Brain microvascular endothelial cell (primary cell): ENCODE measurements around the gene AKR1D1.
"Not testable (repeated sequence)": the region's sequence is repeated elsewhere in the genome, so short reads cannot be mapped to it uniquely, and the experiment has no call there.

Experiments used
- DNase-seq: peaks from one replicate; pipeline ENCODE4 v3.0.0-alpha.2; 2020
- H3K27ac ChIP-seq: fragments of 250-450 bp; sonication (Bioruptor Pico); 2 replicates; pipeline ENCODE4 v1.5.1; 2020; ENCODE audit warnings: mild to moderate bottlenecking, moderate library complexity
- H3K27me3 ChIP-seq: fragments of 250-450 bp; sonication (Bioruptor Pico); replicated peaks from 2 replicates; pipeline ENCODE4 v1.5.1; 2020; ENCODE audit warnings: mild to moderate bottlenecking
- H3K36me3 ChIP-seq: fragments of 250-450 bp; sonication (Bioruptor Pico); replicated peaks from 2 replicates; pipeline ENCODE4 v1.5.1; 2020; ENCODE audit warnings: mild to moderate bottlenecking
- H3K4me3 ChIP-seq: 2 replicates; pipeline ENCODE4 v1.5.1; 2011; ENCODE audit warnings: low read depth, mild to moderate bottlenecking, control low read depth, low read length, moderate library complexity
- CTCF ChIP-seq: IDR thresholded peaks from 2 replicates; pipeline ENCODE4 v1.5.1; 2011; ENCODE audit warnings: low read depth, mild to moderate bottlenecking, moderate library complexity, low read length, control low read depth, inconsistent platforms; ENCODE audit errors: missing control alignments
- in situ Hi-C: cut with HindIII; loops from 2 replicates; pipeline ENCODE4 v1.10.0; 2017; ENCODE audit warnings: low sequenced_read_pairs, low pct_ligation_motif_present

Gene AKR1D1

DNA sequence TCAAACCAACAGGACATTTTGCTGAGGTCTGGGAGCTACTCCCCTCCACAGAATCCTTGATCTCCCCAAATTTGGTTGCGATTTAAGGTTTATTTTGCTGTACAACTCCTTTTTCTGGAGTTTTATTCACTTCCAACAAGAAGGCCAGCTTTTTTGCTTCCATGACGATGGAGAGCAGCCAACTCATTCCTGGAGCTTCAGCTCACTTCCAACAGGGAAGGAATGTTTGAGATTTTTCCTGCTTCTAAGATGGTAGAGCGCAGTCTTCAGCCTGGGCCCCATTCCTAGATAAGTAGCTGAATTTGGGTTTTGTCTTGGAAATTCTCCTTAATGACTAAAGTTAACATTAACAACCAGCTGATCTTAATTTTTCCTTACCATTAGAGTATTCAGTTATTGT is 43.5 kb upstream of the AKR1D1 start:
- Histone ChIP-seq H3K27ac (no peak overlapping the region), H3K27me3 (no peaks in the 10 kb centered on the region), H3K36me3 (no peaks in the 10 kb centered on the region), H3K4me3 (no peak overlapping the region)
- DNase-seq = no peak
- in situ Hi-C loops = no loop called here
- no peak for TF ChIP-seq CTCF

GRCh38 chr7:138033241-138033640 is 43.0 kb upstream of the AKR1D1 start:
- no peak for TF ChIP-seq CTCF
- no peaks in the 10 kb centered on the region for H3K27me3 ChIP-seq
- no peaks in the 10 kb centered on the region for H3K36me3 ChIP-seq
- no peak overlapping the region for H3K4me3 ChIP-seq
- in situ Hi-C loops = no loop called here
- H3K27ac ChIP-seq = no peak overlapping the region
- DNase-seq = no peak

DNA sequence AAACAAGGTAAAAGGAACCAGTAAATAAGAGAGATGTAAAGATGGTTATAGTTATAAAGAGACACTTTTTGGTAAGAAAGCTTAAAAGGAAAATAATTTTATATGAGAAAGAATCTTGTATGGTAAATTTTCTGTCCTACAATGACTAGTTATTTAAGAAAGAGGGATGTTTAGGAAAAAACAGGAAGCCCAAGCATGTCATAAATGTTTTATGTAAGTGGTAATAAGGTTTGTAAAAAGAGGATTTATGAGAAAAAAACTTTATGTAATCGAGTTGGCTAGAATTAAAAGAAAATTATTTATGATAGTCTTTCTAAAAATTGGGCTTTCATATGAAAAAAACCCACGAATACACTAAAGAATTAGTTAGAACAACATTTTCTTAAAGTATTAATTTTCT is 40.1 kb upstream of the AKR1D1 start:
- H3K27ac ChIP-seq = no peak overlapping the region
- no peaks in the 10 kb centered on the region for H3K27me3 ChIP-seq
- DNase-seq = no peak
- TF ChIP-seq CTCF = no peak
- no peak overlapping the region for H3K4me3 ChIP-seq
- in situ Hi-C loops = no loop called here
- H3K36me3 ChIP-seq = no peaks in the 10 kb centered on the region

DNA sequence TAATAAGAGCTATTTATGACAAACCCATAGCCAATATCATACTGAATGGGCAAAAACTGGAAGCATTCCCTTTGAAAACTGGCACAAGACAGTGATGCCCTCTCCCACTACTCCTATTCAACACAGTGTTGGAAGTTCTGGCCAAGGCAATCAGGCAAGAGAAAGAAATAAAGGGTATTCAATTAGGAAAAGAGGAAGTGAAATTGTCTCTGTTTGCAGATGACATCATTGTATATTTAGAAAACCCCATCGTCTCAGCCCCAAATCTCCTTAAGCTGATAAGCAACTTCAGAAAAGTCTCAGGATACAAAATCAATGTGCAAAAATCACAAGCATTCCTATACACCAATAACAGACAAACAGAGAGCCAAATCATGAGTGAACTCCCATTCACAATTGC is 36.2 kb upstream of the AKR1D1 start:
- H3K27ac ChIP-seq, in situ Hi-C loops, H3K36me3 ChIP-seq, DNase-seq, H3K4me3 ChIP-seq, H3K27me3 ChIP-seq: not testable (repeated sequence)

DNA sequence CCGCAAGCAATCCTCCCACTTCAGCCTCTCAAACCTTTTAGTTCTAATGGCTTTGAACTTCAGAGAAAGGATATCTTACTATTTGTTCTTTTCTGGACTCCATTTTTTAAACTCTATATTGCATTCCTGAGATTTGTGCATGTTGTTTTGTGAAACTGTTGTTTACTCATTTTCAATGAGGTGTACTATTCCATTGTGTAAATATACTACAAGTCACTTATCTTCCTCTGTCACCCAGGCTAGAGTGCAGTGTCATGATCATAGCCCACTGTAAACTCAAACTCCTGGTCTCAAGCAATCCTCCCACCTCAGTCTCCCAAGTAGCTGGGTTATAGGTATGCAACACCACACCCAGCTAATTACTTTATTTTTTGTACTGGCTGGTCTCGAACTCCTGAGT is 31.4 kb upstream of the AKR1D1 start:
- Histone ChIP-seq H3K4me3 (no peak overlapping the region), H3K36me3 (no peaks in the 10 kb centered on the region), H3K27ac (no peak overlapping the region), H3K27me3 (no peaks in the 10 kb centered on the region)
- in situ Hi-C loops = no loop called here
- DNase-seq = no peak
- TF ChIP-seq CTCF = no peak

DNA sequence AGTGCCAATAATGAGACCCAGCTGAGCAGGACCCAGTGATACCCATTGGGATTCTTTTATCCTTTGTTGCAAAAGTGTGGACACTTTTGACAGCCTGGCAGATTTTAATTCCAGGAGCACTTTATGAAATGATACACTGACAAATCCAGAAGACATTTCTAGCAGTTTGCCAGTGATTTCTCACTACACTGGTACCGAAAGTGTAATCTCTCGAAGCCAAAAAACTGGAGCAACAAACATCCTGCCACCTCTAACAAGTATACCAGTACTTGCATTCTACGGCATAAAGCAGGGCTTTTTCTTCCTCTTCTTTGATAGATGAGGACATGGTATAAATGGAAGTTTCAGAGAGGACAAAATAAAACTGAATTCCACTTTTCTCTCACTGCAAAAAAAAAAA is 28.4 kb upstream of the AKR1D1 start:
- H3K4me3 ChIP-seq = no peak overlapping the region
- DNase-seq = no peak
- no peaks in the 10 kb centered on the region for H3K27me3 ChIP-seq
- no peak for TF ChIP-seq CTCF
- no peaks in the 10 kb centered on the region for H3K36me3 ChIP-seq
- no peak overlapping the region for H3K27ac ChIP-seq
- in situ Hi-C loops = no loop called here
